HL-60 (cell line): ENCODE results near the gene ARRB2.

Experiments
- GABPA ChIP-seq: IDR thresholded peaks from 2 replicates; pipeline ENCODE4 v1.6.1; 2012; ENCODE audit warnings: low read depth
- TF ChIP-seq, protein P1 (sequence below): IDR thresholded peaks from one replicate; pipeline ENCODE4 v1.5.1; 2011; ENCODE audit warnings: low read length, control low read depth, inconsistent platforms; ENCODE audit not compliant: insufficient read depth
- TF ChIP-seq, protein P2 (sequence below): IDR thresholded peaks from 2 replicates; pipeline ENCODE4 v1.6.1; 2012; ENCODE audit warnings: low read depth; ENCODE audit not compliant: insufficient replicate concordance

DNA sequence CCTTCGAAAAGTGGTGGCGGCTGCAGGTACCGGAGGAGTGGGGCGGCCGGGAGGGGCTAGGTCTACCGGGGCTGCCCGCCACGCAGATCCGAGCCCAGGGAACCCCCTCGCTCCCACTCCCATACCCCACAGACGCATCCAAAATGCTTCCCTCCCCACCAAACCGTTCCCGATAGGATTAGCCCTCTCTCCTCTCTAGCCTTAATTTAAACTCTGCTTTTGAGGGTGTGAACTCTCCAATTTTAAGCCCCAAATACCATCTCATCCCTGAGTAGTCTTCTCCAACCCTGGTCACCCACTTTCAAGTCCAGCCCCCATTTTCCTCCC lies 29.6 kb downstream of the ARRB2 start:
- TF ChIP-seq, protein P1, sequence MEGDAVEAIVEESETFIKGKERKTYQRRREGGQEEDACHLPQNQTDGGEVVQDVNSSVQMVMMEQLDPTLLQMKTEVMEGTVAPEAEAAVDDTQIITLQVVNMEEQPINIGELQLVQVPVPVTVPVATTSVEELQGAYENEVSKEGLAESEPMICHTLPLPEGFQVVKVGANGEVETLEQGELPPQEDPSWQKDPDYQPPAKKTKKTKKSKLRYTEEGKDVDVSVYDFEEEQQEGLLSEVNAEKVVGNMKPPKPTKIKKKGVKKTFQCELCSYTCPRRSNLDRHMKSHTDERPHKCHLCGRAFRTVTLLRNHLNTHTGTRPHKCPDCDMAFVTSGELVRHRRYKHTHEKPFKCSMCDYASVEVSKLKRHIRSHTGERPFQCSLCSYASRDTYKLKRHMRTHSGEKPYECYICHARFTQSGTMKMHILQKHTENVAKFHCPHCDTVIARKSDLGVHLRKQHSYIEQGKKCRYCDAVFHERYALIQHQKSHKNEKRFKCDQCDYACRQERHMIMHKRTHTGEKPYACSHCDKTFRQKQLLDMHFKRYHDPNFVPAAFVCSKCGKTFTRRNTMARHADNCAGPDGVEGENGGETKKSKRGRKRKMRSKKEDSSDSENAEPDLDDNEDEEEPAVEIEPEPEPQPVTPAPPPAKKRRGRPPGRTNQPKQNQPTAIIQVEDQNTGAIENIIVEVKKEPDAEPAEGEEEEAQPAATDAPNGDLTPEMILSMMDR: no peak
- no peak for TF ChIP-seq GABPA
- TF ChIP-seq, protein P2, sequence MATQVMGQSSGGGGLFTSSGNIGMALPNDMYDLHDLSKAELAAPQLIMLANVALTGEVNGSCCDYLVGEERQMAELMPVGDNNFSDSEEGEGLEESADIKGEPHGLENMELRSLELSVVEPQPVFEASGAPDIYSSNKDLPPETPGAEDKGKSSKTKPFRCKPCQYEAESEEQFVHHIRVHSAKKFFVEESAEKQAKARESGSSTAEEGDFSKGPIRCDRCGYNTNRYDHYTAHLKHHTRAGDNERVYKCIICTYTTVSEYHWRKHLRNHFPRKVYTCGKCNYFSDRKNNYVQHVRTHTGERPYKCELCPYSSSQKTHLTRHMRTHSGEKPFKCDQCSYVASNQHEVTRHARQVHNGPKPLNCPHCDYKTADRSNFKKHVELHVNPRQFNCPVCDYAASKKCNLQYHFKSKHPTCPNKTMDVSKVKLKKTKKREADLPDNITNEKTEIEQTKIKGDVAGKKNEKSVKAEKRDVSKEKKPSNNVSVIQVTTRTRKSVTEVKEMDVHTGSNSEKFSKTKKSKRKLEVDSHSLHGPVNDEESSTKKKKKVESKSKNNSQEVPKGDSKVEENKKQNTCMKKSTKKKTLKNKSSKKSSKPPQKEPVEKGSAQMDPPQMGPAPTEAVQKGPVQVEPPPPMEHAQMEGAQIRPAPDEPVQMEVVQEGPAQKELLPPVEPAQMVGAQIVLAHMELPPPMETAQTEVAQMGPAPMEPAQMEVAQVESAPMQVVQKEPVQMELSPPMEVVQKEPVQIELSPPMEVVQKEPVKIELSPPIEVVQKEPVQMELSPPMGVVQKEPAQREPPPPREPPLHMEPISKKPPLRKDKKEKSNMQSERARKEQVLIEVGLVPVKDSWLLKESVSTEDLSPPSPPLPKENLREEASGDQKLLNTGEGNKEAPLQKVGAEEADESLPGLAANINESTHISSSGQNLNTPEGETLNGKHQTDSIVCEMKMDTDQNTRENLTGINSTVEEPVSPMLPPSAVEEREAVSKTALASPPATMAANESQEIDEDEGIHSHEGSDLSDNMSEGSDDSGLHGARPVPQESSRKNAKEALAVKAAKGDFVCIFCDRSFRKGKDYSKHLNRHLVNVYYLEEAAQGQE: no peak
